Measurements from ENCODE around the gene FBXO21. TPM values are rescaled to one million over a fixed set of nuclear protein-coding genes. Genes with fewer than 3 reads are reported as not detected.
"Not testable (repeated sequence)": the region's sequence is repeated elsewhere in the genome, so short reads cannot be mapped to it uniquely, and the experiment has no call there.

FBXO21 gene
- total and polyA plus RNA-seq, 2 donors (not counting 1 experiment from before 2014, with no cell fraction given): 31.3 to 81.3 TPM

- no peak overlapping the region for H2AFZ ChIP-seq (ENCODE audit: low read length)
Observed at GRCh38 chr12:117111386-117111785, 78.9 kb downstream of the FBXO21 start.

GRCh38 chr12:117109943-117110635 lies 80.2 kb downstream of the FBXO21 start:
- TF ChIP-seq EZH2 (IDR thresholded peaks at IDR 0.05; ENCODE audit: low read length, missing control alignments) (no peak), CTCF (conservative IDR thresholded peaks at IDR 0.05 in 1 of 2, IDR thresholded peaks at IDR 0.05 in 1 of 2; ENCODE audit: low read depth in 1 of 2, low read length in 2 of 2) (no peak)
- Histone ChIP-seq H3K27me3 (ENCODE audit: control insufficient read depth, insufficient read depth, low read length) (no peaks in the 10 kb centered on the region), H3K9me3 (ENCODE audit: control insufficient read depth, insufficient read depth, low read depth, low read length) (no peaks in the 10 kb centered on the region), H3K4me3 (replicated peaks in 1 of 4; ENCODE audit: control extremely low read depth in 1 of 4, insufficient read depth in 1 of 4, low read depth in 3 of 4, low read length in 4 of 4) (no peak overlapping the region), H3K36me3 (ENCODE audit: control insufficient read depth, insufficient read depth, low read length) (no peaks in the 10 kb centered on the region), H3K9ac (ENCODE audit: insufficient read depth, low read length) (no peak overlapping the region), H4K20me1 (ENCODE audit: control insufficient read depth, extremely low read depth, insufficient read depth, low read length) (no peaks in the 10 kb centered on the region), H3K4me2 (ENCODE audit: extremely low read depth, insufficient read depth, low read length) (no peak overlapping the region), H2AFZ (ENCODE audit: low read length) (no peak overlapping the region), H3K79me2 (ENCODE audit: control insufficient read depth, insufficient read depth, low read length) (no peaks in the 10 kb centered on the region), H3K4me1 (ENCODE audit: control insufficient read depth, extremely low read depth, insufficient read depth, low read length) (no peaks in the 10 kb centered on the region), H3K27ac (ENCODE audit: insufficient read depth, low read length) (no peak overlapping the region)
- DNase-seq (ENCODE audit: low read depth in 2 of 2): no peak

More at GRCh38 chr12:117111386-117111785, 78.9 kb downstream of the FBXO21 start:
- DNase-seq (ENCODE audit: low read depth in 2 of 2): no peak
- Histone ChIP-seq H3K36me3 (ENCODE audit: control insufficient read depth, insufficient read depth, low read length) (no peaks in the 10 kb centered on the region), H3K4me2 (ENCODE audit: extremely low read depth, insufficient read depth, low read length) (no peak overlapping the region), H3K27ac (ENCODE audit: insufficient read depth, low read length) (no peak overlapping the region), H4K20me1 (ENCODE audit: control insufficient read depth, extremely low read depth, insufficient read depth, low read length) (no peaks in the 10 kb centered on the region), H3K9ac (ENCODE audit: insufficient read depth, low read length) (no peak overlapping the region), H3K27me3 (ENCODE audit: control insufficient read depth, insufficient read depth, low read length) (no peaks in the 10 kb centered on the region), H3K4me3 (replicated peaks in 1 of 4; ENCODE audit: control extremely low read depth in 1 of 4, insufficient read depth in 1 of 4, low read depth in 3 of 4, low read length in 4 of 4) (no peak overlapping the region), H3K79me2 (ENCODE audit: control insufficient read depth, insufficient read depth, low read length) (no peaks in the 10 kb centered on the region), H3K4me1 (ENCODE audit: control insufficient read depth, extremely low read depth, insufficient read depth, low read length) (no peaks in the 10 kb centered on the region), H3K9me3 (ENCODE audit: control insufficient read depth, insufficient read depth, low read depth, low read length) (no peaks in the 10 kb centered on the region)
- TF ChIP-seq EZH2 (IDR thresholded peaks at IDR 0.05; ENCODE audit: low read length, missing control alignments): no peak
- no peak for TF ChIP-seq CTCF (conservative IDR thresholded peaks at IDR 0.05 in 1 of 2, IDR thresholded peaks at IDR 0.05 in 1 of 2; ENCODE audit: low read depth in 1 of 2, low read length in 2 of 2)

GRCh38 chr12:117105902-117106301 lies 84.4 kb downstream of the FBXO21 start:
- H2AFZ ChIP-seq (ENCODE audit: low read length): no peak overlapping the region
- TF ChIP-seq CTCF (conservative IDR thresholded peaks at IDR 0.05 in 1 of 2, IDR thresholded peaks at IDR 0.05 in 1 of 2; ENCODE audit: low read depth in 1 of 2, low read length in 2 of 2) (no peak), EZH2 (IDR thresholded peaks at IDR 0.05; ENCODE audit: low read length, missing control alignments) (no peak)
- no peak overlapping the region for H3K4me2 ChIP-seq (ENCODE audit: extremely low read depth, insufficient read depth, low read length)
- no peaks in the 10 kb centered on the region for H3K36me3 ChIP-seq (ENCODE audit: control insufficient read depth, insufficient read depth, low read length)
- H4K20me1 ChIP-seq (ENCODE audit: control insufficient read depth, extremely low read depth, insufficient read depth, low read length): no peaks in the 10 kb centered on the region
- H3K4me1 ChIP-seq (ENCODE audit: control insufficient read depth, extremely low read depth, insufficient read depth, low read length): no peaks in the 10 kb centered on the region
- no peak overlapping the region for H3K4me3 ChIP-seq (replicated peaks in 1 of 4; ENCODE audit: control extremely low read depth in 1 of 4, insufficient read depth in 1 of 4, low read depth in 3 of 4, low read length in 4 of 4)
- DNase-seq (ENCODE audit: low read depth in 2 of 2): no peak
- H3K79me2 ChIP-seq (ENCODE audit: control insufficient read depth, insufficient read depth, low read length): no peaks in the 10 kb centered on the region
- H3K9ac ChIP-seq (ENCODE audit: insufficient read depth, low read length): no peak overlapping the region
- H3K27me3 ChIP-seq (ENCODE audit: control insufficient read depth, insufficient read depth, low read length): peaks cover 13% of the 10 kb centered on the region
- H3K9me3 ChIP-seq (ENCODE audit: control insufficient read depth, insufficient read depth, low read depth, low read length): no peaks in the 10 kb centered on the region
- H3K27ac ChIP-seq (ENCODE audit: insufficient read depth, low read length): no peak overlapping the region

- not testable (repeated sequence) for H2AFZ ChIP-seq (ENCODE audit: low read length); H3K9ac ChIP-seq (ENCODE audit: insufficient read depth, low read length); DNase-seq (ENCODE audit: low read depth in 2 of 2); H3K4me3 ChIP-seq (replicated peaks in 1 of 4; ENCODE audit: control extremely low read depth in 1 of 4, insufficient read depth in 1 of 4, low read depth in 3 of 4, low read length in 4 of 4); H3K4me2 ChIP-seq (ENCODE audit: extremely low read depth, insufficient read depth, low read length); H3K4me1 ChIP-seq (ENCODE audit: control insufficient read depth, extremely low read depth, insufficient read depth, low read length); H3K9me3 ChIP-seq (ENCODE audit: control insufficient read depth, insufficient read depth, low read depth, low read length); H4K20me1 ChIP-seq (ENCODE audit: control insufficient read depth, extremely low read depth, insufficient read depth, low read length); H3K27ac ChIP-seq (ENCODE audit: insufficient read depth, low read length); H3K36me3 ChIP-seq (ENCODE audit: control insufficient read depth, insufficient read depth, low read length); H3K79me2 ChIP-seq (ENCODE audit: control insufficient read depth, insufficient read depth, low read length)
- H3K27me3 ChIP-seq (ENCODE audit: control insufficient read depth, insufficient read depth, low read length): peaks cover 25% of the 10 kb centered on the region
Observed at GRCh38 chr12:117104003-117104402, 86.3 kb downstream of the FBXO21 start.
